ENCODE data around the gene NEB.

DNA sequence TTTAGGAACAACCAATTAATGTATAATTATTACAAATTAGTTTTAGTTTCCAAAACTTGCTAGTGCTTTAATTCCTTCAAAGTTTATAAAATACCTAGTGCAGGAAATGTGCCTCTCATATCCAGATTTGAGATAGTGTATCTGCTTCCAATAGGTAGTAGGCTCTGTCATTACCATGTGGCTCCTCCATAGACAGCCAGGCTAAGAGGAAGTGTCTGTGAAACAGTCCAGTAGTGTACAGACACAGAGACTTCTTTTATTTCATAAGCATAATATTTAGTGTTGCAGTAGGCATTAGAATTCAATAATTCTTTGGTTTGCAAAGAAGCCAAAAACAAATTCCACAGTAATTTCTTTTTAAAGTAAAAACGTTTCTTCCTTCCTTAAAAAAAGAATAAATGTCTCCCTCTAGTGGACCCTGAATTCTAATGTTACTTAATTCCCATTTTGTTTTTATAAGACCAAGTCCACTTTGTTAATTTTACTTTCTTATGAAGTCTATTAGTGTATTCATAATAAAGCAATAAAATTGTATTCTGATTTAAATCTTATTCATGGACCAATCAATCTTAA, 101.2 kb downstream of the NEB start:
- TF ChIP-seq, protein P1, sequence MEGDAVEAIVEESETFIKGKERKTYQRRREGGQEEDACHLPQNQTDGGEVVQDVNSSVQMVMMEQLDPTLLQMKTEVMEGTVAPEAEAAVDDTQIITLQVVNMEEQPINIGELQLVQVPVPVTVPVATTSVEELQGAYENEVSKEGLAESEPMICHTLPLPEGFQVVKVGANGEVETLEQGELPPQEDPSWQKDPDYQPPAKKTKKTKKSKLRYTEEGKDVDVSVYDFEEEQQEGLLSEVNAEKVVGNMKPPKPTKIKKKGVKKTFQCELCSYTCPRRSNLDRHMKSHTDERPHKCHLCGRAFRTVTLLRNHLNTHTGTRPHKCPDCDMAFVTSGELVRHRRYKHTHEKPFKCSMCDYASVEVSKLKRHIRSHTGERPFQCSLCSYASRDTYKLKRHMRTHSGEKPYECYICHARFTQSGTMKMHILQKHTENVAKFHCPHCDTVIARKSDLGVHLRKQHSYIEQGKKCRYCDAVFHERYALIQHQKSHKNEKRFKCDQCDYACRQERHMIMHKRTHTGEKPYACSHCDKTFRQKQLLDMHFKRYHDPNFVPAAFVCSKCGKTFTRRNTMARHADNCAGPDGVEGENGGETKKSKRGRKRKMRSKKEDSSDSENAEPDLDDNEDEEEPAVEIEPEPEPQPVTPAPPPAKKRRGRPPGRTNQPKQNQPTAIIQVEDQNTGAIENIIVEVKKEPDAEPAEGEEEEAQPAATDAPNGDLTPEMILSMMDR (IDR thresholded peaks at IDR 0.05): peak in 1 of 5 experiments; percentile 7
- TF ChIP-seq POLR2AphosphoS5 (IDR thresholded peaks at IDR 0.05) (no peak), POLR2A (IDR thresholded peaks at IDR 0.05) (no peak), EP300 (IDR thresholded peaks at IDR 0.05; ENCODE audit: low read depth) (no peak)

Measured in transverse colon (tissue), 4 donors.